IMR-90 (cell line): ENCODE measurements around the gene FGF9.

Experiments
- BHLHE40 ChIP-seq: fragments of 150-350 bp; IDR thresholded peaks from 2 replicates; pipeline ENCODE4 v1.6.1; 2016; ENCODE audit warnings: mild to moderate bottlenecking, low read depth, low read length
- CEBPB ChIP-seq: IDR thresholded peaks from 2 replicates; pipeline ENCODE4 v1.6.1; 2012; ENCODE audit warnings: low read depth, low read length, improper control_type of control experiment
- CHD1 ChIP-seq: IDR thresholded peaks from 2 replicates; pipeline ENCODE4 v1.6.1; 2012; ENCODE audit warnings: low read depth, low read length, improper control_type of control experiment
- CTCF ChIP-seq: conservative IDR thresholded peaks from 2 replicates; pipeline ENCODE4 v1.5.1; 2012; ENCODE audit warnings: mild to moderate bottlenecking, low read depth, low read length, improper control_type of control experiment
- FOS ChIP-seq: fragments of 150-350 bp; IDR thresholded peaks from 2 replicates; pipeline ENCODE4 v1.6.1; 2016; ENCODE audit warnings: low read depth, low read length
- MAZ ChIP-seq: IDR thresholded peaks from 2 replicates; pipeline ENCODE4 v1.6.1; 2012; ENCODE audit warnings: low read depth, mild to moderate bottlenecking, low read length, improper control_type of control experiment, moderate library complexity, borderline replicate concordance
- POLR2A ChIP-seq: IDR thresholded peaks from 2 replicates; pipeline ENCODE4 v1.6.1; 2012; ENCODE audit warnings: mild to moderate bottlenecking, low read depth, low read length
- RAD21 ChIP-seq: IDR thresholded peaks from 2 replicates; pipeline ENCODE4 v1.6.1; 2012; ENCODE audit warnings: low read length, improper control_type of control experiment
- RFX5 ChIP-seq: IDR thresholded peaks from 2 replicates; pipeline ENCODE4 v1.8.0; 2012; ENCODE audit warnings: low read depth, mild to moderate bottlenecking, low read length, moderate library complexity
- SMC3 ChIP-seq: fragments of 150-350 bp; IDR thresholded peaks from 2 replicates; pipeline ENCODE4 v1.6.1; 2016; ENCODE audit warnings: low read depth, mild to moderate bottlenecking, antibody characterized with exemption, low read length, moderate library complexity
- TF ChIP-seq, protein P1 (sequence below): fragments of 150-350 bp; IDR thresholded peaks from 2 replicates; pipeline ENCODE4 v1.6.1; 2017; ENCODE audit warnings: mild to moderate bottlenecking, antibody characterized with exemption, low read length, low read depth

- no peak for TF ChIP-seq POLR2A
- TF ChIP-seq CTCF = no peak
- no peak for TF ChIP-seq RAD21
- TF ChIP-seq RFX5 = no peak
- TF ChIP-seq FOS = no peak
- TF ChIP-seq CEBPB = no peak
- no peak for TF ChIP-seq SMC3
- TF ChIP-seq MAZ = no peak
- TF ChIP-seq, protein P1, sequence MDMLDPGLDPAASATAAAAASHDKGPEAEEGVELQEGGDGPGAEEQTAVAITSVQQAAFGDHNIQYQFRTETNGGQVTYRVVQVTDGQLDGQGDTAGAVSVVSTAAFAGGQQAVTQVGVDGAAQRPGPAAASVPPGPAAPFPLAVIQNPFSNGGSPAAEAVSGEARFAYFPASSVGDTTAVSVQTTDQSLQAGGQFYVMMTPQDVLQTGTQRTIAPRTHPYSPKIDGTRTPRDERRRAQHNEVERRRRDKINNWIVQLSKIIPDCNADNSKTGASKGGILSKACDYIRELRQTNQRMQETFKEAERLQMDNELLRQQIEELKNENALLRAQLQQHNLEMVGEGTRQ = no peak
- TF ChIP-seq CHD1 = no peak
- no peak for TF ChIP-seq BHLHE40
Measured at GRCh38 chr13:21684576-21684975, 13.7 kb downstream of the FGF9 start.
